Activated CD8-positive, alpha-beta memory T cell treated with anti-CD3 and anti-CD28 coated beads, Interleukin-2, amount 50 U/mL, for 48 hours (primary cell): ENCODE measurements around the gene BICDL2.
"Not testable (repeated sequence)": the region's sequence is repeated elsewhere in the genome, so short reads cannot be mapped to it uniquely, and the experiment has no call there.

Source experiments
- DNase-seq: peaks from one replicate; pipeline ENCODE4 v3.0.0-alpha.2; 2020

BICDL2 gene

DNA sequence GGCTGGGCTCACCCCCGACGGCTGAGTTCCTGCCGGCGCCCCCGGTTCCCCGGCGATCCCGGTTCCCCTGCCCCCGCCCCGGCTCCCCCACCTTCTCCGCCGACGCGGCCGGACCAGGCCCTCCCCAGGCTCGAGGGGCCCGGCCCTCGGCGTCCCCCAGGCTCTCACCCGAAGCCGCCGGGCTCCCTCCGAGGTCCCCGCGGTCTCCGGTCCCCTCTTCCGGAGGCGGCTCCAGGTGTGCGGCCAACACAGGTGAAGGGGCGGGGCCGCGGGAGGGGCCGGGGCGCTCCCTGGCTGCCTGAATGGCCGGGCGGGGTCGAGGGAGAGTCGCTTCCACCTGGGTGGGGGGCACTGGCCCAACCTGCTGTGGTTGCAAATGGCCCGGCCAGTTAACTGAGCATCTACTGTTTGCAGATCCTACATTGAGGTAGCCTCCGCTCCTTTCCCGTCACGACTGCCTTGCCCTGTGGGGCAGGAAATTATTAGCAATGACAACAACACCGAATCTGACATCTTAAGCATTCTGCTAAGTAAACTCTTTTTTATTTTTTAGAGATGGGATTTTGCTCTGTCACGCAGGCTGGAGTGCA is at the start of gene BICDL2:
Gene BICDL2 (minus strand): TSS at position 219 of the 590 bp plus-strand sequence. CDS start 1,448 bp downstream, outside the sequence.
- DNase-seq = no peak

- no peak for DNase-seq
Observed at GRCh38 chr16:3085868-3086595, 49.3 kb upstream of the BICDL2 start.

DNA sequence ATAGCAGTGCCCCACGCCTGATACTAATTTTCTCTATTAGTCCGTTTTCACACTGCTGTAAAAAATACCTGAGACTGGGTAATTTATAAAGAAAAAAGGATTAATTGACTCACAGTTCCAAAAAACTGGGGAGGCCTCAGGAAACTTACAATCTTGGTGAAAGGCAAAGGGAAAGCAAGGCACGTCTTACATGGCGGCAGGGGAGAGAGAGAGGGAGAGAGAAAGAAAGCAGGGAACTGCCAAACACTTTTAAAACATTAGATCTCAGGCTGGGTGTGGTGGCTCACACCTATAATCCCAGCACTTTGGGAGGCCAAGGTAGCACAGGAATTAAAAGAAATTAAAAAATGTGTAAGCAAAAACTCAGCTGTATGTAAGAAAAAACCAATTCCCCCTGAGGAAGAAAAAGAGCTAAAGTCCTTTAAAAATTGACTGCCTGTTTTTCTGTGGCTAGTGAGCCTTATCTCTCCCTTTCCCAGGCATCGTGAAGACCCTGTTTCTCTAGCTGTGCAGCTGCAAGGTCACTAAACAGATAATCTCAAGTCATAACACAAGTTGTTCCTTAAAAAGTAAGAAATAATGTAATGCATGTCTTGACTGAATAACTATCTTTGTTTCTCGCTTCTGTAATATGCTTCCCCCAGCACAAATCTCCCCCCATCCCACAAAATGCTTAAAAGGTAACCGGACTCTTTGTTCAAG is 48.4 kb upstream of the BICDL2 start:
- DNase-seq = no peak

DNA sequence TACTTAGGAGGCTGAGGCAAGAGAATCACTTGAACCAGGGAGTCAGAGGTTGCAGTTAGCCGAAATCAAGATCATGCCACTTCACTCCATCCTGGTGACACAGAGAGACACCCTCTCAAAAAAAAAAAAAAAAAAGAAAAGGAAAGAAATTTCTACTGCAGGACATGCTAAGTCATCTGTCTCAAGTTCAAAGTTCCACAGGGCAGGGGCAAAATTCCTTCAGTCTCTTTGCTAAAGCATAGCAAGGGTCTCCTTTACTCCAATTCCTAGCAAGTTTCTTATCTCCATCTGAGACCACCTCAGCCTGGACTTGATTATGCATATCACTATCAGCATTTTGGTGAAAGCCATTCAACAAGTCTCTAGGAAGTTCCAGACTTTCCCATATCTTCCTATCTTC is 47.7 kb upstream of the BICDL2 start:
- no peak for DNase-seq

GRCh38 chr16:3083408-3083807 is 46.7 kb upstream of the BICDL2 start:
- DNase-seq = not testable (repeated sequence)

- DNase-seq = not testable (repeated sequence)
Observed at GRCh38 chr16:3081957-3082356, 45.2 kb upstream of the BICDL2 start.

DNA sequence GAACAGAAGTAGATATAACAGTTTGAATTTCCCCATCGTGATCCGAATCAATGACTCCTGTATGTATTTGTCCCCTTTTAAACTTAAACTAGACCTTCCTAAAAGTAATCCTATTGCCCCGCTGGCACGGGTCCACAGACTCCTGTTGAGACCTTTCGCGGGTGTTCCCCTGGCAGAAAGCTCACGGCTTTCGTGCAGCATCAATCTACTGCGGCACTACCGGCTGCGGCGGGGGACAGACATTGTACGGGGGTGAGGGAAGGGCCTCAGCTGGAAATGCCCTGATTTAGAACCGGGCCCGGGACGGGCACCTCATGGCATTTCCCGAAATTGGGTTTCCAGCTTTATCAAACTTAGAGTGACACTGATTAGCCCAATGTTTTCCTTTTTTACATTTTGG is 43.3 kb upstream of the BICDL2 start:
- no peak for DNase-seq

DNA sequence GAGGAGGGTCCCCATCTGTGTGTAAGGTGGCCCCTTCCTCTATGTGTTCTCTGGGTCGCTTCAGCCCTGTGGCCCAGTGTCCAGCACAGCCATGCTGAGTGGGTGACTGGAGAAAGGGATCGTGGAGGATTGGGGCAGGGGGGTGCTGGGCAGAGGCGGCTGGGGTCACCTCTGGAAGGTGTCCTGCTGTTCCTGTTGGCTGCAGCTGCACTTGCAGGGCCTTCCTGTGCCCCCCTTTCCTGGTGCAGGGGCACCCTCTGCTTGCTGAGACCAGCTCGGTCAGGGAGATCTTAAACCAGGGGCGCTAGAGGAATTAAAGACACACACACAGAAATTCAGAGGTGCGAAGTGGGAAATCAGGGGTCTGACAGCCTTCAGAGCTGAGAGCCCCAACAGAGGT is 39.8 kb upstream of the BICDL2 start:
- DNase-seq = no peak

- not testable (repeated sequence) for DNase-seq
Observed at GRCh38 chr16:3075946-3076345, 39.2 kb upstream of the BICDL2 start.

GRCh38 chr16:3075523-3075915 is 38.8 kb upstream of the BICDL2 start:
- DNase-seq = no peak

- DNase-seq = peak; percentile 85
Observed at GRCh38 chr16:3074860-3075522, 38.2 kb upstream of the BICDL2 start.

GRCh38 chr16:3073448-3073847 is 36.7 kb upstream of the BICDL2 start:
- DNase-seq = no peak

DNA sequence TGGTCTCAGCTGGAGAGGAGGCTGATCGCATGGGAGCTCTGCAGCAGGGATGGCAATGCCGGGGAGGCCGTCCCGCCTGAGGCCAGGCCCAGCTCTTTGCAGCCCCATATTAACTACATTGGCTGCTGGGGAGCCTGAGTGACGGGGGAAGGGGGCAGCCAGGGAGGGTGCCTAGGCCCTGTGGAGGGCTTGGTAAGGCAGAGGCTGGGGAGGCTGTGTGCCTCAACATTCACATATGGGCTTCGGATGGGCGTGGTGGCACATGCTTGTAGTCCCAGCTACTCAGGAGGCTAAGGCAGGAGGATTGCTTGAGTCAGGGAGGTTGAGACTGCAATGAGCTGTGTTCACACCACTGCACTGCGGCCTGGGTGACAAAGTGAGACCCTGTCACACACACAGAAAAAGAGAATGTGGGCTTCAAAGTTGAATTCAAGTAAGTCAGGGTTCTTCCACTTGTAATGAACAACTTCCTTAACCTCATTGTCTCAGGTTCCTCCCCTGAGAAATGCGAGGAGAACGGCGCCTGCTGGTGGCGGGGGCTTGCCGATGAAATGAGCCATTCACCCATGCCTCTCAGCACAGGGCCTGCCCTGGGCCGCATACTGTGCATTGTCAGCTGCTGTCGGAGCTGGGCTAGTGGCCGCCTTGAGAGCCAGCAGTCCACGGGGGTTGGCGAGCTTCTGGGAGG is 36.0 kb upstream of the BICDL2 start:
- DNase-seq = not testable (repeated sequence)

GRCh38 chr16:3072148-3072547 is 35.4 kb upstream of the BICDL2 start:
- not testable (repeated sequence) for DNase-seq

GRCh38 chr16:3071655-3072054 is 34.9 kb upstream of the BICDL2 start:
- no peak for DNase-seq

GRCh38 chr16:3070608-3071111 is 33.9 kb upstream of the BICDL2 start:
- no peak for DNase-seq

DNA sequence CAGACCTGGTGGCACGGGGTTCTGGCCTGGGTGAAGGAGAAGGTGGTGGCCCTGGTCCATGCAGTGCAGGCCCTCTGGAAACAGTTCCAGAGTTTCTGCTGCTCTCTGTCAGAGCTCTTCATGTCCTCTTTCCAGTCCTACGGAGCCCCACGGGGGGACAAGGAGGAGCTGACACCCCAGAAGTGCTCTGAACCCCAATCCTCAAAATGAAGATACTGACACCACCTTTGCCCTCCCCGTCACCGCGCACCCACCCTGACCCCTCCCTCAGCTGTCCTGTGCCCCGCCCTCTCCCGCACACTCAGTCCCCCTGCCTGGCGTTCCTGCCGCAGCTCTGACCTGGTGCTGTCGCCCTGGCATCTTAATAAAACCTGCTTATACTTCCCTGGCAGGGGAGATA is 32.4 kb upstream of the BICDL2 start:
- not testable (repeated sequence) for DNase-seq

DNA sequence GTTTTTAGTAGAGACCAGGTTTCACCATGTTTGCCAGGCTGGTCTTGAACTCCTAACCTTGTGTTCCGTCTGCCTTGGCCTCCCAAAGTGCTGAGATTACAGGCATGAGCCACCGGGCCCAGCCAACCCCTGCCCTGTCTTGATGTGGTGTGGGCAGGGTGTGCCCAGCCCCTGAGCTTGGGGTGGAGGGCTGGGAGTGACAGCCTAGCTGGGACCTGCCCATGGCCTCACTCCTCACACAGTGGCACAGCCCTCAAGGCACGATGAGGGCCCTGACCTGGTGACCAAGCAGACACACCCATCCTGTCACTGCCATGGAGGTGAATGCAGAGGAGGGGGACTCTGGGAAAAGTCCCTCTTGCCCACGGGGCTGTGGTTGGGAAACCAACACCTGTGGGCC is 31.7 kb upstream of the BICDL2 start:
- no peak for DNase-seq

- DNase-seq = no peak
Observed at GRCh38 chr16:3066440-3066748, 29.6 kb upstream of the BICDL2 start.

DNA sequence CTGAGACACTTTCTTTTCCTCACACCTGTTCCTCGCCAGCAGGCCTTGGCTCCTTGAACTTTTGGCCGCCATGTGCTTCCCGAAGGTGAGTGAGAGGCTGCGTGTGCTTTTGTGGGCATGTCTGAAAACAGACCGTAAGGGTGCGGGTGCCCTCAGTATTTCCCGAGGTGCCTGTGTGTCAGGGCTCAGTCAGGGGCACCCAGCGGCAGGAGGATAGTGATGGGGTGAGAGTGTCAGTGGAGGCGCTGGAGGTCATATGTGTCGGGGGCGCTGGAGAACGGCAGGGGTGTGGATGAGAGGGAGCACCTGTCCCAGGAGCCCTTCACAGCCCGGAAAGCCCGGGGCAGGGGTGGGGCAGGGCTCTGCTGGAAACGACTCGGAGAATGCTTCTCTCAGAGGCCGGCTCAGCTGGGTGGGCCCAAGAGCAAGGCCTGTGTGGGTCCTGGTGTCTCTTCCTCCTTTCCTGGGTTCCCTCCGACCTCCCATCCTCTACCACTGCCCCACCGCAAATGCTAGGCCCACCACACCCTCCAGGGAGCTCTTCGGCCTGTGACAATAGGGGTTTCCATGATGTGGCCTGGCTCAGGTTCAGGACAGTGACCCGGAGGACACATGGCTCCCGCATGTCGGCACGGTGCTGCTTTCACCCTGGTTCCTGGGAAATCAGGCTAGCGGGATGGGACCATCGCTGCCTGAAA is 29.1 kb upstream of the BICDL2 start:
- DNase-seq = no peak

- DNase-seq = peak; percentile 85
Observed at GRCh38 chr16:3065069-3065741, 28.5 kb upstream of the BICDL2 start, which contains the start of gene IL32. TSS of gene IL32 (plus strand) at chr16:3065640. CDS start at chr16:3065812, 172 bp downstream.
